8988T (cell line): ENCODE data around the gene ISCA1.

Source experiments
- DNase-seq: peaks from one replicate; pipeline ENCODE4 v3.0.0; 2011

ISCA1 gene

GRCh38 chr9:86219606-86220005 is 62.7 kb downstream of the ISCA1 start:
- no peak for DNase-seq

GRCh38 chr9:86217076-86217755 is 65.1 kb downstream of the ISCA1 start:
- DNase-seq = no peak
